ENCODE measurements around the gene TTC19.

Gene TTC19

DNA sequence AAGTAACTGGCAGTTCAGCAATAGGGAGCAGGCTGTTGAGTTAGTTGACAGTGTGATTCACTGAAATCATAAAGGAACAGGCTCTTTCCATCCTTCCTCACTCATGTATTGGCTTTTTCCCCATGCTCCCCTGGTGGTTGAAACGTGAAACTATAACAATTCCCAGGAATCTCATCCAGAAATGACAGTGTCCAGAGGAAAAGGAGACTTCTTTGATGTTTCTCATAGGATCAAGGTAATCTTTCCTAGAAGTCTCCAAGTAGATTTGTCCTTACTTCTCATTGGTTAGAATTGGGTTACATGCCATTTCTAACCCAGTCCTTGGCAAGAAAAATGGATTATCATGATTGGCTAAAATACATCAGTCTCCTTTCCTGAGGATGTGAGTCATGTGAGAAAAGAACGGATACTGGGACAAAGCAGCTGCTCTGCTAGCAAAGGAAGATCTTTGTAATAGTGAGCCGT, 14.4 kb downstream of the TTC19 start:
- no peak overlapping the region for H3K27ac ChIP-seq
- no peak for TF ChIP-seq ZFX (IDR thresholded peaks at IDR 0.05)
- TF ChIP-seq, protein P1, sequence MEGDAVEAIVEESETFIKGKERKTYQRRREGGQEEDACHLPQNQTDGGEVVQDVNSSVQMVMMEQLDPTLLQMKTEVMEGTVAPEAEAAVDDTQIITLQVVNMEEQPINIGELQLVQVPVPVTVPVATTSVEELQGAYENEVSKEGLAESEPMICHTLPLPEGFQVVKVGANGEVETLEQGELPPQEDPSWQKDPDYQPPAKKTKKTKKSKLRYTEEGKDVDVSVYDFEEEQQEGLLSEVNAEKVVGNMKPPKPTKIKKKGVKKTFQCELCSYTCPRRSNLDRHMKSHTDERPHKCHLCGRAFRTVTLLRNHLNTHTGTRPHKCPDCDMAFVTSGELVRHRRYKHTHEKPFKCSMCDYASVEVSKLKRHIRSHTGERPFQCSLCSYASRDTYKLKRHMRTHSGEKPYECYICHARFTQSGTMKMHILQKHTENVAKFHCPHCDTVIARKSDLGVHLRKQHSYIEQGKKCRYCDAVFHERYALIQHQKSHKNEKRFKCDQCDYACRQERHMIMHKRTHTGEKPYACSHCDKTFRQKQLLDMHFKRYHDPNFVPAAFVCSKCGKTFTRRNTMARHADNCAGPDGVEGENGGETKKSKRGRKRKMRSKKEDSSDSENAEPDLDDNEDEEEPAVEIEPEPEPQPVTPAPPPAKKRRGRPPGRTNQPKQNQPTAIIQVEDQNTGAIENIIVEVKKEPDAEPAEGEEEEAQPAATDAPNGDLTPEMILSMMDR (conservative IDR thresholded peaks at IDR 0.05), result peak; percentile 72

DNA sequence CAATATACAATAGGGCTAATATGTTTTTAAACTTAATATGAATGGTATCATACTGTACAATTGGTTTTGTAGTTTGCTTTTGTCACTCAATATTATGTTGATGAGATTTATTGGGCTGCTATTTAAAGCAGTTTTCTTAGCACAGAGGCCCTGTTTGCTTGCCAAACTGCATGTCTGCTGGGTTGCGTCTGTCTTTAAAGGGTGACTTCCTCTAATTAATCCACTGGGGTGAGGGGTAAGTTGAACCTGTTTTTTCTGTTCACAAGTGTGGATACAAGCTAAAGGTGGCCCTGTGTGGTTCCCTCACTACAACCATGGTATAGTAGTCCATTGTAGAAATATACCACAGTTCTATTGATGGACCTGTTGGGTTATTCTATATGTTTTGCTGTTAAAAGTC, 19.7 kb downstream of the TTC19 start:
- TF ChIP-seq ZFX (IDR thresholded peaks at IDR 0.05), result no peak
- TF ChIP-seq, protein P1 (conservative IDR thresholded peaks at IDR 0.05), result no peak
- H3K27ac ChIP-seq, result peak overlapping the region; percentile 18; the same call in 1 of the 2 replicates

DNA sequence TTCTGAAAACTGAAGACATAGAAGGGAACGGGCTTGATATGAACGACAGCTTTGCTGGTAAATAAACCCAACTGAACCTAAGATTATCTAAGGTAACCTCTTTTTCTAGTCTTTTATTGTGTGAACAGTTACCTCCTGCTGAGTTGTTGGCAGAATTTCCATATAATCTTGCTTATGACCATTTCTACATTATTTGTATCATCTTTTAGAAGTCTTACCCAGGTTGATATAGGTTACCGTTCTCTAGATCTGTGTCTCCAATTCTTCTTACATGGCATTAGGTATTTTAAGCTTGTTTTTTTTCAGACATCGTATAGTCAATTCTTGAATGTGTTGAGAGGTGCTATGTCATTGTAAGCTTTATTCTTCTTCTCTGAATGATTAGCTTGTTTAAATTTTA, 24.3 kb downstream of the TTC19 start:
- no peak for TF ChIP-seq ZFX (IDR thresholded peaks at IDR 0.05)
- TF ChIP-seq, protein P1 (conservative IDR thresholded peaks at IDR 0.05), result no peak
- H3K27ac ChIP-seq, result no peak overlapping the region

DNA sequence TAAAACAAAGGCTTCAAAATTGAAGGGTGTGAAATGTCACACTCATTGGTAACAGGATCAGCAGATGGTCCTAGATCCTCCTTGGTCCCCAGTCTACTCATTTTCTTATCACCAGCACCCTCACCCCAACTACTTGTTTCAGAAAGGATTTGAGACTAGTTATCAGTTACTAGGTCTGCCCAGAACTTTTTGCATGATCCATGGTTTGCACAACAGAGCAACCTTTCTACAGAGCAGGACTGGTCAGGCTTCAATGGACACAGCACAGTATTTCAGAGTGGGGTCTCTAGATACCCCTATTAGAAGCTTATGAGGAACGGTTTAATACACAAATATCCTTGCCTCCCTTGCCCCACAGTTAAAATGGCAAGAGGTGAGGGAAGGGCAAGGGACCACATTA, 25.6 kb downstream of the TTC19 start:
- TF ChIP-seq, protein P1 (conservative IDR thresholded peaks at IDR 0.05), result no peak
- no peak for TF ChIP-seq ZFX (IDR thresholded peaks at IDR 0.05)
- H3K27ac ChIP-seq, result no peak overlapping the region

DNA sequence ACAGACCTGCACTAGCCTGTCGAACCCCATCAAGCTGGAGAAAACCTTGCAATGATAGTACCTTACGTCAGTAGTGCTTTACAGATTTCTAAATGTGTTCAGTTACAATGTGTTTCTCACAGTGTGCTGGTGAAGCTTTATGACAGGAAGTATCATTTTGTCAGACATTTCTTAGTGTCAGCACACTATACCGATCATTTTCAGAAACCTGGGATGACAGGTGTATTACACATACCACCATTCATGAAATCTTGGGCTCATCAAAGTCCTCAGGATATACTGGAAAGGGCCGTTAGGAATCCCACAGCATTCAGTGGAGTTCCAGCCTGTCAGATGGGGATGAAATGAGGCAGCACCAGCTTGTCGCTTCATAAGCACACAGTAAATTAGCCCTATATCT, 27.3 kb downstream of the TTC19 start:
- TF ChIP-seq, protein P1 (conservative IDR thresholded peaks at IDR 0.05), result no peak
- no peak for TF ChIP-seq ZFX (IDR thresholded peaks at IDR 0.05)
- H3K27ac ChIP-seq, result no peak overlapping the region

DNA sequence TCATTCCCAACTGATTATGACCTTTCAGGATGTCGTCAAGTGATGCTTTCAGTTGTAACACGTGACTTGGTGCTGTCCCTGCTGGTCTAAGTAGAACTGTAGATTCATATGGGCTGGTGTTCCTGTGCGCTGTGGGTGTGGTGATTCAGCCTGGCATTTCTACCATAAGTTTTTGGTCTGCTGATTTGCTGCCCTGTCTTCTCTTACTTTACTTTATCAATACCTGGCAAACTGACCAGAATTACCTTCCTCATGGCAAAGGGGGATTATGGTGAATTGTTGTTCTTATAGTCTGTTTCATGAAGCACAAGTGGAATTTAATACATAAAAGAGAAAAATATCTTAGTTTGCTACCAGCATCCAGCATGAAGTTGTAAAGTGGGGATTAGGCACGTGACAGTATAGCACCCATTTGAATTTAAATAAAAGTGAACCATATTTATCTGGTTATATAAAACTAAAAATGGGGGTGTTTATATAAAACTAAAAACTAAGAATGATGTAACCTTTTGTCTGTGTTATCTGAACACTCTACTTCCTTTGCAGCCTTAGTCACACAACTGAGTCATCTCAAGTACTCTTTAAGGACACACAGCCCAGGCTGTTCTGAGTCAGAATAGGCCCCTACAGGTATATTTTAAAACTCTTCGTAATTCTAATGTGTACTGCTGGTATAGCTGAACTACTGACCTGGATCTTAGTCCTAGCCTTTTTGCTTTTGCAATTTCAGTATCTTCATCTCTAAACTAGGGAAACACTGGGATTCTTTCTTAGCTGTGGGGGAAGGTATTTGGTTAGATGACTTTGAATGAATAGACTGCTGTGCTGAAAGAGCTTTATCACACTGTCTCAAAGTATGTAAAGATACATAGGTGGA, 28.3 kb downstream of the TTC19 start:
- H3K27ac ChIP-seq, result no peak overlapping the region
- TF ChIP-seq, protein P1 (conservative IDR thresholded peaks at IDR 0.05), result no peak
- TF ChIP-seq ZFX (IDR thresholded peaks at IDR 0.05), result no peak

DNA sequence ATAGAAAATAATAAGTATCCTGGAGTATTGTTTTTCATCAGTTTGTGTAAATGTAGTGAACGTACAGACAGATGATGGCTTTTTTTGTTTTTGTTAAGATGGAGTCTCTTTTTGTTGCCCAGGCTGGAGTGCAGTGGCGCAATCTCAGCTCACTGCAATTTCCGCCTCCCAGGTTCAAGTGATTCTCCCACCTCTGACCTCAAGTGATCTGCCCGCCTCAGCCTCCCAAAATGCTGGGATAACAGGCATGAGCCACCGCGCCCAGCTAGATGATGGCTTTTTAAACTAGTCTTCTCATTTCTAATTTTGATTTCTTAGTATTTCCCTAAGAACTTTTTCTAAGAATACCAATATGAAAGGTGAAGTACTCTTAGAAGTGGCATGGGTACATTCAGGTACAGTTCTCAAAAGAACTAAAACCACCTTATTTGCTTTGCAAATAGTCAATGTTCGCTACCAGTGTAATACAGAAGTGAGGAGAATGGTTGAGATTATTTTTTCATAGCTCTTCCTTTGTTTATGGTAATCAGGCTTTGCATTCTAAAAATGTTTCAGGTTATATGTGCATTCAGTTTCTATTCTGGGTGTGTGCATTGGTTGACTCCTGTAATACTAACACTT, 34.2 kb downstream of the TTC19 start:
- TF ChIP-seq, protein P1 (conservative IDR thresholded peaks at IDR 0.05), result no peak
- no peak for TF ChIP-seq ZFX (IDR thresholded peaks at IDR 0.05)
- H3K27ac ChIP-seq, result no peak overlapping the region

Measured in C4-2B (cell line).